GM04504 (cell line): ENCODE data around the gene SYMPK.
"Not testable (repeated sequence)": the region's sequence is repeated elsewhere in the genome, so short reads cannot be mapped to it uniquely, and the experiment has no call there.

Experiments used
- DNase-seq: peaks from one replicate; pipeline ENCODE4 v3.0.0-alpha.2; 2012; ENCODE audit warnings: low read depth

SYMPK gene

GRCh38 chr19:45804140-45804958, 58.6 kb downstream of the SYMPK start:
- DNase-seq: no peak

- no peak for DNase-seq
These were observed 61.3 kb downstream of the SYMPK start for GRCh38 chr19:45801603-45802175.

DNA sequence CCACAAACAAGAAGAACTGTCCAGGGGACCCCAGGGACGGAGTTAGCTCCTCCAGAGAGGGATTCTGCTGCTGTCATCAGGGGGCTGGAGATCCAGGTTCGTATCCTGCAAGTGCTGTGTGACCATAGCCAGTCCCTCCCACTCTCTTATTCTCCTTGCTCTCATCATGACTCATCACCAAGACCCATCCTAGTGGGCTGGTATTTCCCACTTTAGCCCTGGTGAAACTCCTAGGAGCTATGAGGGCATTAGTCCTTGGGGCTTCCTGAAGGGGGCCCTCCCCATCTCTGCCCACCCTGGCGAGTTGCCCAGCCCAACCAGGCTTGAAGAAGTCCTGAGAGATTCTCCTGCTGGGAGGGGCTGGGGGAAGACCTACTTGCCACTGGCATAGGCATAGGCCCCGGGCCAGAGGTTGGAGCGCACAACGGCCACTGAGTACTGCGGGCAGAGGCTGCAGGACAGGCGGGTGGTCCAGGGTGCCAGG, 62.8 kb downstream of the SYMPK start:
- no peak for DNase-seq

GRCh38 chr19:45799541-45799940, 63.4 kb downstream of the SYMPK start:
- not testable (repeated sequence) for DNase-seq

DNA sequence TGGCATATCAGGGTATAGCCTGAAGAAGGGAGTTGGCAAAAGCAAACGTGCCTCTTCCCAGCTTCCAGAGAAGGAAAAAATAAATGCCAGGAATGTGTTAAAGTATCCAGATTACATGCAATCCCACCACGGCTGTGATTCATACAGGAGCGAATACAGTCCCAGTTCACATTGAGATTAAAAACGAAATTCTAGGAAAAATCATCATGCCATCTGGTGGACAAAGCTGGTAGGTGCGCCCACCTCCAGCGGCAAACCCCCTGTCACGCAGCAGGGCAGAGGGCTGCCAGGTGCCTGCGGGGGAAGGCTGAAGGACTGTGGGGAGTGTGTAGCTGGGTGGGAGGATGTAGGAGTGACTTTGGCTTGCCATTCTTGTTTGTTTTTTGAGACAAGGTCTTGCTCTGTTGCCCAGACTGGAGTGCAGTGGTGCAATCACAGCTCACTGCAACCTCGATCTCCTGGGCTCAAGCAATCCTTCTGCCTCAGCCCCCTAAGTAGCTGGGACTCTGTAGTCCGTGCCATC, 63.9 kb downstream of the SYMPK start:
- DNase-seq: peak; percentile 67

- no peak for DNase-seq
These were observed 68.3 kb downstream of the SYMPK start for GRCh38 chr19:45794627-45795026.

DNA sequence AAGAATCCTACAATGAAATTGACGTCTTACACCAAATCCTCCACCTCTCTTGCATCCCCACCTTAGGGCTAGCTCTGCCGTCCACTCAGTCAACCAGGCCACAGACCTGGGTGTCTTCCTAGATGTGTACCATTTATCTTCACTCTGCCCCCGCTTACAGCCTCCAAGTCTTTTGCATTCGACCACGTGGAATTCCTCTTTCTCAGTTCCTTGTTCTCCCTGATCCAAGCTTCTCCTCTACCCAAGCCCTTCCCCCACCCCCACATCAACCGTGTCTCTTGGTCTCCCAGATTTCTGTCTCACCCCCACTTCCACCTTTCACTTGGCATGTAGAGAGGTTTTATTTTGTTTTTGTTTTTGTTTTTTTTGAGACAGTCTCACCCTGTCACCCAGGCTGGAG, 69.1 kb downstream of the SYMPK start:
- DNase-seq: no peak

DNA sequence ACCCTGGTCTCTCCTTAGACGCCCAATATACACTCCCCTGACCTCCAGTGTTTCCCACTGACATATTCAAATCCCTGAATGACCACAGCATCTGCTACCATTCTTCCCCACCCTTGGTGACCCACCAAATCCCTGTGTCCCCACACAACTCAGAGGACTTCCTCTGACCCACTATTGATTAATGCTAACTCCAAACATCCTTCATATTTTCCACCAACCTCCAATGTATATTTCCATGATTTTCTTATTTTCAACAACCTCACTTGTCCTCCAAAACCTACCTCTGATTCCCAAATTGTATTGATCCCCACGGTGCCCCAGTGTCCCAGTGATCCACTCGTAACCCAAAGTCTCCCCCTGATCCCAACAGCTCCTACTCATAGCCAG, 69.8 kb downstream of the SYMPK start:
- no peak for DNase-seq

DNA sequence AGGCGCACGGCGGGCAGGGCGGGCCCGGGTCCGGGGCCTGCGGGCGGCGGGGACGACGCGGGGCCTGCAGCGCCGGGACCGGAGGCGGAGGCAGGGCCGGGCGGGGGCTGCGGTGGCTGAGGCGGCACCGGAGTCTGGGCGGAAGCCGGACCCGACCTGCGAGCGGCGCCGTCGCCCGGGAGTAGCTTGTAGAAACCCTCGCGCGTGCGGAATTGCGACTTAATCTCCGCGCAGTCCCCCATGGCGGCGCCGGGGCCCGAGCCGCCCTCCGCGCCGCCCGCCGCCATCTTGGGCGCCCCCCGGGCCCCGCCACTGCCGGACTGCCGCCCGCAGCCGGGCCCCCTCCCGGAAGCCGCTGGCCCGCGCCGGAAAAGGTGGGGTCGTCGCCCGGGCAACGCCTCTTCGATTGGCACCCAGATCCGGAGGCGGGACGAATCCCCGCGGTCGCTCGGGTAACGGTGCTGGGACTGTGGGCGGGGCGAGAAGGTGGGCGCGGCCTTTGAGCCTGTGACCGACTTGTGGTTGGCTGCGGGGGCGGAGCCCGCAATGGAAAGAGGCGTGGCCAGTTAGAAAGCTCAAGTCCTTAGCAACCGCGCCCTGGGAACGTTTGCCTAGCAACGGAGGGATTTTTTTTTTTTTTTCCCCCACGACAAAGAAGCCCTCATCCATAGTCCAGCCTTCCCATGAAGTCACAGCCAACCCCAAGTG, 70.3 kb downstream of the SYMPK start, which contains the start of gene DMWD:
TSS of gene DMWD (minus strand) at position 376 of the 708 bp plus-strand sequence. CDS start at position 287, 89 bp downstream.
- peak; percentile 97 for DNase-seq

GRCh38 chr19:45791744-45792469, 71.0 kb downstream of the SYMPK start:
- no peak for DNase-seq

- DNase-seq: no peak
These were observed 72.0 kb downstream of the SYMPK start for GRCh38 chr19:45790942-45791341.

- DNase-seq: no peak
These were observed 73.7 kb downstream of the SYMPK start for GRCh38 chr19:45789035-45789786.

DNA sequence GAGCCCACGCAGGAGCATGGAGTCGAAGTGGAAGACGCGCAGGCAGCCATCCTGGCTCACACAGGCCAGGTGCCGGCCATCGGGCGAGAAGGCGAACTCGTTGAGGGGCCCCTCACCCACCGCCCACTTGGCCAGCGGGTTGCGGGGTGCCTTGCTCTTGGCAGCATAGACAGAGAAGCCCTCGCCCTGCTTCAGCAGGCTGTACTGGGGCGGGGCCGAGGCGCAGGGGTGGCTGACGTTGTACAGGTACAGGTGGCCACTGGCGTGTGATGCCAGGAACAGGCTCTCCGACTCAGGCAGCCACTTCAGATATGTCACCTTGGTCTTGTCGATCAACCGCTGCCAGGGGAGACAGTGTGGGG, 76.4 kb downstream of the SYMPK start:
- DNase-seq: no peak

DNA sequence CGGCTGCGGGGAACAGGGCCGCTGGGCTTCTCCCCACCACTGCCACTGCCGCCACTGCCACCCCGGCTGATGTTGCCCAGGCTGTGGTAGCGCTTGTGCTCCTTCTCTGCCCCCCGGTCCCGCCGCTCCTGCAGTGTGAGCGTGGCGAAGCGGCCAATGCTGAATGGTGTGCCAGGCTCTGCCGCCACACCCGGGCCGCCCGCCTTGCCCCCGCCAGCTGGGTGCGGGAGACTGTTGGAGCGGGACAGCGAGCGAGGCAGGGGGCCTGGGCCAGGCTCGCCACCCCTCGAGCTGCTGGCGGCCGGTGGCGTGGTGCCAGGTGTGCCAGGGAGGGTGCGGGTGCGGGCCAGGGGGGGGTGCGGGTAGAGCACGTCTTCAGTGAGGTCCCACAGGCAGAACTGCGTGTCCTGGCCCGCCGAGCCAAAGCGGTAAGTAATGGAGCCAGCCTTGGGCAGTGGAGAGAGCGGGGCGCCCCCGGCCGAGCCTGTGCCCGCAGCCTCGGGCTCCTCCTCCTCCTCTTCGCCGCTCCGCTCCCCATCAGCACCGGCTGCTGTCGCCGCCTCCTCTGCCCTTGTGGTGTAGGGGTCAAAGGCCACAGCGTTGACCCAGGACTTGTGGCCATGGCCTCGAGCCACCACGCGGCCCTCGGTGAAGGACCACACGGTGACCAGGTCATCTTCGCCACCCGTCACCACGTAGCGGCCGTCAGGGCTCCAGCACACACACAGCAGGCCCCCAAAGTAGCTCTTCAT, 77.0 kb downstream of the SYMPK start:
- DNase-seq: no peak

DNA sequence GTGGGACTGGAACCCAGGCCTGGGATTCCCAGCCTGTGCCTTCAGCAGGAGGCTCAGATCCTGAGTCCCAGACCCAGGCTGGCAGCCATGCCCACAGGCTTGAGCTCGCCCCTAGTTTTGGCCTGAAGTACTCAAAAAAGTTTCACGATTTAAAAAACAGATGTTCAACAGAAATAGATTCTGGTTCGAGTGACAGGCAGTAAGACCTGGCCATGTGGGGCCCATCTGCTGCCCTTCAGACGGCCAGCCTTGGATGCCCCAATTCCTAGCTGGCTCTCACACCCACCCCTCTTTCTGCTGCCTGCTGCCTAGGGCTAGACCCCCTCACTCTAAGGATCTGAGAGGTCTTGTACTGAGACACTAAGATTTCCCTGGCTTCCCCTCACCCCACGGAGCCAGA, 77.8 kb downstream of the SYMPK start:
- no peak for DNase-seq

DNA sequence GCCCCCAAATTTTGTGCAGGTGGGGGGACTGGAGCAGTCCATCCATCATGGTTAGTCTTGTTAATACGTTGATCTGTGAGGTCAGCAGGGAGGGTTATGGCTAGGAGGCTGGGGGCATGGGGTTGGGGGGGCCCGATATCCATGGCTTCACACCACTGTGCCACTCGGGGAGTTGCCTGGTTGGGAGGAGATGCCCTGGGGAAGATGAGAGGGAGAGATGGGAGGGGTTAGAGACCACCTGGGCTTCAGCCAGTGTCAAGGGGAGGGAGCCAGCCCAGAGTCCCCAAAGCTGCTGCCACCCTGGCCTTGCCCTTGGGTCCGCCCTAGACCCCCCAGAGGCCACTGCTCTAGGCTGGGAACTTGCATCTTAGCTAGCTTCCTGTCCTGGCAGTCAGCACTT, 78.9 kb downstream of the SYMPK start:
- no peak for DNase-seq

DNA sequence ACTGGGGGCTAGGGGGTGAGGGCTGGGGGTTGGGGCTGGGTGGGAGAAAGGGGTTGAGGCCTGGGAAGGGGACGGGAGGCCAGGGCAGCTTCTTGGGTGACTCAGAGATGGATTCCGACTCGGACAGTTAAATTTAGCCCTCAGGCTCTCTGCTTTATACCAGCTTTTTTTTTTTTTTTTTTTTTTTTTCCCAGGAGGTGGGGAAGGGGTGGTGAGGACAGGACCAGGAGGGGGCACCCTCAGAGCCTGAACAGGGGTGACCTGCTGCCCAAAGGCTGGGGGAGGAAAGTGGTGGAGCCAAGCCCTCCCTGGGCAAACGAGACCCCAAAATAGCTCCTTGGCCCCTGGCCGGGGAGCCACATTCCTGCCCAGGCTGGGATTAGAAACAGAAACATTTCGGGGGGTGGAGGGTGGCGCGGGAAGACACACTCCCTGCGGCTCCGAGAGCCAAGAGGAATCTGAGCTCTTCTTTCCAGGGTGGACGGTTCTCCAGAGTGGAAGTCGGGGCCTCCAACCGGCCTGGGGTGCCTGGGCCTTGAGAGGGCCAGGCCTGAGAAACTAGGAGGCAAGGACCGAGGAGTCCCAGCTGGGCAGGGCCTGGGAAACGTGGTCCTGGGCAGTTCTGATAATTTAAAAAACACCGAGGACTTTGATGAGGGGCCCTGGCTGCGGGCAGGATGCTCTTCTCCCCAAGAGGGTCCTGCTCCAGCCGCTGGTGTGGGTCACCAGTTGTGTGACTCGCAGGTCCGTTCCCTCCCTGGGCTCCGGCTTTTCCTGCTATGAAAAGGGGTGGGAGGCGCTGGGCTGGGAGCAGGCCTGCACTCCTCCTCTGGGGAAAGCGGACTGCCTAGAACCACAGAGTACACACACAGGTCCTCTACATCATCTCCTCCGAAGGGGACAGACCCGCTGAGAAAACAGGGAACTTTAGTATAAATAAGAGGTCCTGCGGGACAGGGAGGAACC, 79.8 kb downstream of the SYMPK start:
- peak; percentile 66 for DNase-seq

DNA sequence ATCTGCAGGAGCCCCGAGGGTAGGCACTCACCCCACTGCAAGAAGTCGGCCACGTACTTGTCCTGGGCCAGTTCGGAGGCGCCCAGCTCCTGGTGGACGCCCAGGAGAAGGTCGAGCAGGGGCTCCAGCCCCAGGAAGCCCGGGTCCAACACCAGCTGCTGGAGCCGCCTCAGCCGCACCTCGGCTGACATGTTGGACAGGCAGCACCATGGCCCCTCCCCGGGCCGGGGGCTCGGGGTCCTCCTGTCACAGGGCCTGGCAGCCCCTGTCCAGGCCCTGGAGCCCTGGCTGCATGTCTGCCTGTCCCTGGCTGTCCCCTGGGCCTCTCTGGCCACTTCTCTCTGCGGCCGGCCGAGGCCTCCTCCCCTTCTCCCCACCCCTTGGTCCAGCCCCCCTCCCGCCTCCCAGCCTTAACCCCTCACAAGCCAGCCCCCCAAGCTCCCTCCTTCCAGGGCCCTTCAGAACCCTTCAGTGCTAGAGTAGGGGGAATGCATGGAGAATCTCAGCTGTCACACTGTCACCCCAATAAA, 80.7 kb downstream of the SYMPK start, which contains the start of gene DMPK:
TSS of gene DMPK (minus strand) at position 329 of the 530 bp plus-strand sequence. CDS start at position 191, 138 bp downstream.
- DNase-seq: no peak
